Muscle of leg (tissue), 11 donors: ENCODE data around the gene DPH3. TPM values are rescaled to one million over a fixed set of nuclear protein-coding genes. Genes with fewer than 3 reads are reported as not detected.

Experiments
- DNase-seq: peaks from one replicate; pipeline ENCODE4 v3.0.0; 2013
- H3K27ac ChIP-seq: one replicate; pipeline ENCODE4 v1.5.1; 2013; ENCODE audit warnings: mild to moderate bottlenecking, low read length, control low read depth
- H3K27me3 ChIP-seq: one replicate; pipeline ENCODE4 v1.6.1; 2013; ENCODE audit warnings: low read length; ENCODE audit not compliant: control insufficient read depth, insufficient read depth
- H3K36me3 ChIP-seq: one replicate; pipeline ENCODE4 v1.6.1; 2013; ENCODE audit warnings: low read length; ENCODE audit not compliant: control insufficient read depth, insufficient read depth
- H3K4me1 ChIP-seq: one replicate; pipeline ENCODE4 v1.6.1; 2013; ENCODE audit warnings: low read length; ENCODE audit not compliant: control insufficient read depth, insufficient read depth
- H3K4me3 ChIP-seq: one replicate; pipeline ENCODE4 v1.5.1; 2013; ENCODE audit warnings: low read length, control low read depth
- H3K9me3 ChIP-seq: replicated peaks from 2 replicates; pipeline ENCODE4 v1.6.1; 2013; ENCODE audit warnings: low read depth, low read length; ENCODE audit not compliant: control insufficient read depth
- WGBS: methylation state at CpG from one replicate; pipeline ENCODE4 v1.1.5; 2013; ENCODE audit warnings: missing lambda C conversion rate; ENCODE audit not compliant: insufficient coverage; 5-methylcytosine and 5-hydroxymethylcytosine counted together
- polyA plus RNA-seq, 8 donors: library from polyadenylated mRNA; unstranded; fragments of 120-200 nt; gene quantifications; one replicate each; pipeline versions ENCODE4 v1.2.1 to v1.2.3, GENCODE V29; 2013; ENCODE audit warnings: inconsistent platforms in 1 of 8, low replicate concordance in 1 of 8; ENCODE audit not compliant: insufficient read length in 8 of 8, insufficient read depth in 1 of 8
- total RNA-seq: library from RNA; stranded (reverse); fragments of 120-200 nt; gene quantifications from one replicate; pipeline ENCODE4 v1.2.4, GENCODE V29; 2013

The DPH3 gene
- total and polyA plus RNA-seq, 9 donors = 15.5 to 26.1 (median 23.6) TPM

DNA sequence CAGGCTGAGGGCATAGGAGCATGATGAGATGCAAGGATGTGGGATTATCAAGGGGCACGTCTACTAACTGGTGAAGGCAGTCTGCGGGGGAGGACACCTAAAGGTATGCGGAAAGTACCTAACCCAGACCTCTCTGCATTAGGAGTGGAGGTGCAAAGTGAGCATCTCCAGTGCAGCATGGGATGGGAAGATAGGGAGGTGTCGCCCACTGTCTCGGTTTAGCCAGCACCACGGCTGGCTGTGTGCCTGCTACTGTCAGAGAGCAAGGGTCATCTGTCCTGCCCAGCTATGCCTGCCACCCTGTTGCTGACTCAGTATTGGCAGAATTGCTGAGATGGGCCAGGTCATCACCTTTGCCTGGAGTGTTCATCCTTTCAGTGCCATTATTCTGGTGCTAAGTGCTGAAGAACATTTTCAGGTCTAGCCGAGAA lies 40.4 kb upstream of the DPH3 start:
- Histone ChIP-seq H3K4me3 (no peak overlapping the region), H3K27me3 (no peaks in the 10 kb centered on the region), H3K9me3 (no peaks in the 10 kb centered on the region), H3K4me1 (no peaks in the 10 kb centered on the region), H3K36me3 (peaks cover 35% of the 10 kb centered on the region), H3K27ac (no peak overlapping the region)
- DNase-seq = no peak
- WGBS = 93% methylated on average over 7 of the region's 7 CpGs

DNA sequence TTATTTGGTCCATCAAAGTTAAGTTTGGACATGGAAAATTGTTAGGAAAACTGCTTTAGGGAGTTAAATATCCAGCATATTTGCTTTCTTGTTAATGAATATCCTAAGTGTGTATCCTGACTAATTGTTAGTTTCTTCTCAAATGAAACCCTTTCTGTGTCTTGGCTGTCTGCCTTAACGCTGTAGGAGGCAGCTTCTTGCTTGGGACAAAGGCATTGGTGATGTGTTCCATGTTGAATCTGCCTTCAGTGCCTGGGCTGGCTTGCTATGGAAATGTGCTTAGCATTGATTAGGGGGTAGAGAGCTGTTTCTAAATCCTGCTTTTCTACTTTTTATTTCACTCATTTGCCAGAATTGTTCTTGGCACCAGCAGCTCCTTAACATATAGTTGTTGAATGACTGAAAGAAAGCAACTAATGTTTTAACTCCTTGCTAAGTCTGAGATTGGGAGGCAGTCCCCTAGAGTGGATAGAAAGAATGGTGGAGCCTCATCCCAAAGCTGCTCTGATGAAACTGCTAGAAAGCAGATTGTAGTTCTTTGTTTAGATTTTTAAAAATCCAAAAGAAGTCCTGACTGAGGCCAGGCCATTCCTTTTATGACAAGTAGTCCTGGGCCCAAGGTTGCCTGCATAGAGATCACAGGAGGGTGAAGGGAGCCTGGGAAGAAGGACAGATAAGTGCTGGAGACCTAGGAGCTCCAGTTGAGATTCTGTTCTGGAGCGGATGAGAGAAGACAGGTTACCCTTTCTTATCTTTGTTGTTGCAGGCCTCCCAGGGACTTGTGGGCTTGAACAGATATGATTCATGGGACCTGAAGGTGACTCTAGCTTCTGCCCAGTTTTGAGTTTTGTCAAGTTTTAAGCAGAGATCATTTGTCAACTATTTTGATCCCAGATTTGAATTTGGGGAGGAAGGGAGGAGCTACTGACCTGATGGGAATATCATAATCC lies 39.6 kb upstream of the DPH3 start:
- WGBS = 100% methylated on average over 1 of the region's 2 CpGs
- H3K27ac ChIP-seq = no peak overlapping the region
- peaks cover 35% of the 10 kb centered on the region for H3K36me3 ChIP-seq
- DNase-seq = no peak
- H3K4me1 ChIP-seq = no peaks in the 10 kb centered on the region
- no peak overlapping the region for H3K4me3 ChIP-seq
- no peaks in the 10 kb centered on the region for H3K27me3 ChIP-seq
- H3K9me3 ChIP-seq = no peaks in the 10 kb centered on the region

GRCh38 chr3:16303037-16303575 lies 38.4 kb upstream of the DPH3 start:
- peaks cover 35% of the 10 kb centered on the region for H3K36me3 ChIP-seq
- no peaks in the 10 kb centered on the region for H3K4me1 ChIP-seq
- WGBS = 75% methylated on average over 1 of the region's 2 CpGs
- H3K27me3 ChIP-seq = no peaks in the 10 kb centered on the region
- H3K27ac ChIP-seq = no peak overlapping the region
- H3K4me3 ChIP-seq = no peak overlapping the region
- no peaks in the 10 kb centered on the region for H3K9me3 ChIP-seq
- peak; percentile 23 for DNase-seq

DNA sequence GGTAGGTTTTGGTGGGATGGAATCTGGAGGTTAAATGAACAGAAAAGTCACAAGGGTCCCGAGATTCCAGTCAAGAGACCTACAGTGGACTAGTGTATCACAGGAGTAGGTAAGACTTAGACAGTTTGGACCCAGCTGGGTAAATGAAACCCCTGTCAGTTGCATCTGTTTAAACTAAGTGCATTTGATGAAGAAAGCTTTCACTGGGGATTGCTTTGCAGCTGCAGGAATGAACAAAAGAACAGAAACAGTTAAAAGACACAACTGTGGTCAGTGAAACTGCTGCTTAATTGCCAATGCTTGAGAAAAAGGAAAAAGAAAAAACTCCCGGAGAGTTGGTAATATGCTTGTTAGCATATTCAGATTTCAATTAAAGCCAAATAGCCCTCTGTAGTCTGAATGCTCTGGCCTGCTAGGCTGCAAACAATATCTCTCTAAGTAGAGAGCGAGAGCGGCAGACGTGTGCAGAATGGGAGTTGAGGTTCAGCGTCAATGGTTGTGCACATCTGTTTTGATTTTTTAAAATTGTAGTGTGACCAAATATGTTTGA lies 37.4 kb upstream of the DPH3 start:
- peaks cover 35% of the 10 kb centered on the region for H3K36me3 ChIP-seq
- DNase-seq = no peak
- WGBS = 63% methylated on average over 1 of the region's 6 CpGs
- no peaks in the 10 kb centered on the region for H3K27me3 ChIP-seq
- H3K4me3 ChIP-seq = no peak overlapping the region
- no peaks in the 10 kb centered on the region for H3K4me1 ChIP-seq
- no peak overlapping the region for H3K27ac ChIP-seq
- H3K9me3 ChIP-seq = no peaks in the 10 kb centered on the region

GRCh38 chr3:16301507-16301906 lies 36.8 kb upstream of the DPH3 start:
- Histone ChIP-seq H3K4me1 (no peaks in the 10 kb centered on the region), H3K9me3 (no peaks in the 10 kb centered on the region), H3K4me3 (no peak overlapping the region), H3K27ac (no peak overlapping the region), H3K36me3 (peaks cover 34% of the 10 kb centered on the region), H3K27me3 (no peaks in the 10 kb centered on the region)
- DNase-seq = no peak
- no CpG with 5 or more reads among the region's 6 CpGs for WGBS

GRCh38 chr3:16300881-16301359 lies 36.2 kb upstream of the DPH3 start:
- H3K4me1 ChIP-seq = no peaks in the 10 kb centered on the region
- H3K9me3 ChIP-seq = no peaks in the 10 kb centered on the region
- no peaks in the 10 kb centered on the region for H3K27me3 ChIP-seq
- H3K36me3 ChIP-seq = peaks cover 35% of the 10 kb centered on the region
- no CpG with 5 or more reads among the region's 2 CpGs for WGBS
- DNase-seq = no peak
- H3K27ac ChIP-seq = no peak overlapping the region
- no peak overlapping the region for H3K4me3 ChIP-seq

DNA sequence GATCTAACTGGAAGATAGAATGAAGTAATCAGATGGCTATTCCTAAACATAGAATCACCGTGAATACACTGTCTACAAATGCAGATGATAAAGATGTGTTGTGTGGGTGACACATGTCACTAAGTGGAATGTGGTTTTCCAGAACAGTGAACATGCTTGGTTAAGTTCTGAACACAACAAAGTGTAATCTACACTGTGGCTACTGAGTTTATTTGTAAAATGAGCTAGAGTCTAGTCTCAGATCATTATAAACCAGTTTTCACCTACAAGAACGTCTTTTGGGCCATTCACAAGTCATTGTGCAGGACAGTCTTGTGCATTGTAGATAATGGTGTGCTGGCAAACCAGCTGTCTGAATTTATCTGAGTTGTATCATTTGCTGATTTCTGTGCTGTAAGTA lies 35.6 kb upstream of the DPH3 start:
- H3K36me3 ChIP-seq = peaks cover 37% of the 10 kb centered on the region
- no peaks in the 10 kb centered on the region for H3K9me3 ChIP-seq
- DNase-seq = no peak
- no peaks in the 10 kb centered on the region for H3K4me1 ChIP-seq
- no peak overlapping the region for H3K27ac ChIP-seq
- H3K27me3 ChIP-seq = no peaks in the 10 kb centered on the region
- no CpG with 5 or more reads among the region's 2 CpGs for WGBS
- H3K4me3 ChIP-seq = no peak overlapping the region

- Histone ChIP-seq H3K9me3 (no peaks in the 10 kb centered on the region), H3K4me1 (no peaks in the 10 kb centered on the region), H3K27me3 (no peaks in the 10 kb centered on the region), H3K36me3 (peaks cover 33% of the 10 kb centered on the region), H3K27ac (no peak overlapping the region), H3K4me3 (no peak overlapping the region)
- no CpG with 5 or more reads among the region's 3 CpGs for WGBS
- no peak for DNase-seq
Observed at GRCh38 chr3:16299746-16300145, 35.0 kb upstream of the DPH3 start.

GRCh38 chr3:16298891-16299290 lies 34.1 kb upstream of the DPH3 start:
- DNase-seq = peak; percentile 73
- Histone ChIP-seq H3K27ac (no peak overlapping the region), H3K27me3 (no peaks in the 10 kb centered on the region), H3K36me3 (peaks cover 26% of the 10 kb centered on the region), H3K4me1 (no peaks in the 10 kb centered on the region), H3K4me3 (no peak overlapping the region), H3K9me3 (no peaks in the 10 kb centered on the region)
- WGBS = no CpG with 5 or more reads among the region's 6 CpGs
